Occipital lobe (tissue), 2 donors: ENCODE measurements around the gene TUNAR. TPM values are rescaled to one million over a fixed set of nuclear protein-coding genes. Genes with fewer than 3 reads are reported as not detected.

Experiments used
- DNase-seq: peaks from one replicate; lab custom pipeline; 2025; lab: John Stamatoyannopoulos, UW
- total RNA-seq: library from RNA; depleted of rRNA; stranded (reverse); fragments of >200 nt; gene quantifications from one replicate; pipeline ENCODE4 v1.2.3, GENCODE V29; 2014

The TUNAR gene
- total RNA-seq, 1 donor from 2014 or later = 5.8 TPM

DNA sequence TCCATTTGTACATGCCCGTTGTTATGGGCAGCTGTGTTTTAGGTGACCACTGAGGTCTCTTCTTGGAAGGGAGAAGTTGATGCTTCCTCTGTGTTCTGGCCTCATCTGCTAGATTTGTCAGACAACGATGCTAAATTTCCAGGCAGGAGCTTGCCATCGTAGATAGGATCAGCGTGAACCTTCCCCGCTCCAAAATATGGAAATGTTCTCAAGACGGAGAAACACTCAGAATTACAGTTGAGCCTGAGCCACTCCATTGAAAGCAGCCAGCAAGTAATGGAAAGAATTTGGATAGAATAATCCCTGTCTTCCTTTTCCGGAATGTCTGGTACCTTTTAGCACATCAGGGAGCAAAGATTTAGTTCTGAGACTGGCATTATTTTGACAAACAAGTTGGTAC, 34.8 kb downstream of the TUNAR start:
- no peak for DNase-seq

DNA sequence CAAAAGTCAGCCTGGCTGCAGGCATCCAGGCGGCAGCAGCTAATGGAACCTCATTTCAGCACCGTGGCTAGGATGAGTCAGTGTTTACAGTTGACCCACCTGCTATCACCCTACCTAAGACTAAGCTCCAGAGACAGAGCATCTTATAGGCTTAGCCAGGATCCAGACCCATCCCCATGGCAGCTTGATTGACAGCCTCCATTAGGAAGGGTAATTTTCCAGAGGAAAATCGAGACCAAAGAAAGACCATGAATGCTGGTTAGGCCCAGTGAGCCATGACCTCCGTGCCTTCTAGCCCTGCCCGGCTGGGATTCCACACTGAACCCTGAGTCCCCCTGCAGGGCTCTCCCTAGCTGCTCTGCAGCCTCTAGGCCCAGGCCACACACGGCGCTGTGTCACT, 38.7 kb downstream of the TUNAR start:
- no peak for DNase-seq

DNA sequence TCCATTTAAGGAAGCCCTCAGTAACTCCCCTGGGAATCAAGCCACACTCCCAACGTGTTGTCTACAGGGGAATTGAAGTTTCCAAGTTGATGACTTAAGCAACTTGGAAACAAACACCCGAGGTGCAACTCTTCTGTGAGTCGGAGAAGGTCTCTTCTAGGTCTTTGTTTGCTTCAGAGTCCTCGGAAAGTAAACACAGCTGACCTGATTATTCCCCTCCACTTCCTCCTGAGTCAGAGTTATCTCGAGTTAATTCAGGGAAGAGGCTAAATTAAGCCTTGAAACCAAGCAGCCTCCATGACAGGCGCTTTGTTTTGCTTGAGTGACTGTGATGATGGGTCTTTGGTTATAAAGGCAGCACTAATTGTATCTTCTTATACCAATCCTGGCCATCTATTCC, 41.8 kb downstream of the TUNAR start:
- no peak for DNase-seq

DNA sequence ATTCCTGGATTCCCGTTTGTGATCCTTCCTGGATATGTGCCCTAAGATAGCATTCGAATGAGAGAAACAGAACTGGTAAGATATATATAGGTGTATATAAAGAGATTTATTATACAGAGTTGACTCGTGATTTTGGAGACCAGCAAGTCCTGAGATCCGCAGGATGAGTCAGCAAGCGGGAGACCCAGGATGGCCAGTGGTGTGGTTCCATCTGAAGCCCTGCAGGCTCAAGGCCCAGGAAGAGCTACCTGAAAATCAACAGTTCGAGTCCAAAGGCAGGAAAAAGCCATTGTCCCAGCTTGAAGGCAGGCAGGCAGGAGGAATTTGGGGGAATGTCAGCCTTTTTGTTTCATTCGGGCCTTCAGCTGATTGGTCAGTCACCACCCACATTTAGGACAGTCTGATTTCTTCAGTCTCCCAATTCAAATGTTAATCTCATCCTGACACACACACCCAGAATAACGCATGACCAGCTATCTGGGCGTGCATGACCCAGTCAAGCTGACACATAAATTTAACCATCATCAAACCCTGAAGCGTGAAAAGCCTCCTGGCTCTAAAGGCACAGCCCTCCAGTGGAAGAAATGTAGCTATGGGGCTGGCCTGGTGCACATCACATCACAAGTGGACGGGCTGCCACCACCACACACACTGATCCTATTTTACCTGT, 44.3 kb downstream of the TUNAR start:
- no peak for DNase-seq

DNA sequence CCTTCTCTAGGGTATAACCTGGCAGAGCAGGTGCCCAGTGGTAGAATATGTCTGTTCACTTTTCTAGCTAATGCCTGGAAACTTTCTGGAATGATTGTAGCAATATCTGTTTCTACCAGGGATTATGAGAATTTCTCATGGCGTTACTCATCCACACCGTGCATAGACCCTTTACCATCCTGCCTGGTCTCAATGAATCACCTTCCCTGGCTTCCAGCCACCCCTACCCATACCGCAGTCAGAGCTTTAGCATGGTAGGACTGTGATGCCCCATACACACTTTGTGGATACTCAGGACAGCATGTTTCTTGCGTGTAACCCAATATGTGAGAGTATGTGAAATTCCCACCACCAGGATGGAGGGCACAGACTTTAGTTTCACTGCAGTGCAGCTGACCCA, 45.4 kb downstream of the TUNAR start:
- no peak for DNase-seq

DNA sequence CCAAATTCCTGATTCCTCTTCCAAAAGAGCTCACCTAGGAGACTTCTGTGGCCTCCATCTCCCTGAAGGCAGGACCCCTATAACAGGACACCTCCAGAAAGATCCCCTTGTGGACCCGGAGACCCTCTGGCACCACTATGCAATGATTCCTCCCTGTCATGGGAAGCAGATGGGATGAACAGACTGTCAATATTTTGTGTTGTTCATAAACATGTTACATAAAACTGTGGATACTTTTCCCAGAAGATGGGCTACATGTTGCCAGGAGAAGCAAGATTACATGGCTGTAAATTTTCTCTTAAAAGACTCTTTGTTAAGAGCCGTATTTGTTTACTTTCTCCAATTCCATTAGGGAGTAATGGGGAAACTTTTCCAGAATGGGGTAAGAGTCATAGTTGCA, 52.1 kb downstream of the TUNAR start:
- no peak for DNase-seq

DNA sequence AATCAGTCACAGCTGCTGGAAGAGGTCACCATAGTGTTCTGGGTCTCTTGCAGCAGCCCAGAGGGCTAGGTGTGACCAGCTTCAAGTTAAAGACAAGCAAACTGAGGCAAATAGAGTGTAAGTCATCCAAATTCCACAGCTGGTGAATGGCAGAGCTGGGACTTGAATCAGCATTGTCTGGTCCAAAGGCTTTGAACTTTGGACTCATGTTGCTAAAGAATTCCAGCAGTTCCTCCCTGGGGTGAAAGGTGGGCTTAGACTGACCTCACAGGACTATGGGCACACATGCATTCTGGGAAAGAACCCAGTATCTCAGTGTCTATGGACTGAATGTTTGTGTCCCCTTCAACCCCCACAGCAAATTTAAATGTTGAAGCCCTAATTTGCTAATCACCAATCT, 54.8 kb downstream of the TUNAR start:
- no peak for DNase-seq

DNA sequence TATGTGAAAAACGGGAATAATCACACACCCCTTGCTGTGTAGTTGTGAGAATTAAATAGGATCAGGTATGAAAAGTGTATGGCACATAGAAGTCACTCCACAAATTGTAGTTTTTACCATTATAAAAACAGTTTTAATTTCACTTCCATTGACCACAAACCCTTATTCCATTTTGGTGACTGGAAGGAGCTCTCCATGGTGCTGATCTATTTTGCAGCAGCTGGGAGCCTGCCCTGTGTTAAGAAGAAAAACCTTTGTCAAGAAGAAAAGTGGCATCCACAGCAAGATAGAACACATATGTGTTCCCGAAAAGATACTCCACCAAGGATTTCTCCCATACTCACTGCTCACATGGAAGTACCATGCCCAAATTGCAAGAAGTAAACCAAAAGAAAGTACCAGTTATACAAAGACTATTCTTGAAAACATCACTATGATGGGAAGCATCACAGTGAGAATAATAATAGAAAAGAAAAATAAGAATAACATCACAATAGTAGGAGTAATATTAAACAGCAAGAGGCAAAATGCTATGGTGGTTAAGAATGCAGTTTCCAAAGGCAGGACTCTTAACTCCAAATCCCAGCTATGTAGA, 58.7 kb downstream of the TUNAR start:
- no peak for DNase-seq

DNA sequence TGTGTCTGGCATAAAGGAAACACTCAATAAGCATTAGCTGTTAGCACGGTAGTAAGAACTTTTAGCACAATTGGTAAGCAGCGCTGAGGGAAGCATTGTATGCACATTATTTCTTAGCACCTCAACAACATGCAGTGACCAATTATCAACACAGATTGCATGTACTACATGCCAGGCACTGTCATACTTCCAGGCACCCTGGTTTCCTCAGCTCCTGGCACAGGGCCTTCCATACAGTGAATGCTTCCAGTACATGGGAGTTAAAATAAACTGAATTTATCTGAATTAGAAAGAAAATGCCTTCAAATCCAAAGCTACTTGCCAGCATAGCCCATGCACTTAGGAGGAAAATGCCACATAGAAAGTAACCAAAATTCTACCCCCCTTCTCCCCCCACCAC, 59.4 kb downstream of the TUNAR start:
- no peak for DNase-seq

DNA sequence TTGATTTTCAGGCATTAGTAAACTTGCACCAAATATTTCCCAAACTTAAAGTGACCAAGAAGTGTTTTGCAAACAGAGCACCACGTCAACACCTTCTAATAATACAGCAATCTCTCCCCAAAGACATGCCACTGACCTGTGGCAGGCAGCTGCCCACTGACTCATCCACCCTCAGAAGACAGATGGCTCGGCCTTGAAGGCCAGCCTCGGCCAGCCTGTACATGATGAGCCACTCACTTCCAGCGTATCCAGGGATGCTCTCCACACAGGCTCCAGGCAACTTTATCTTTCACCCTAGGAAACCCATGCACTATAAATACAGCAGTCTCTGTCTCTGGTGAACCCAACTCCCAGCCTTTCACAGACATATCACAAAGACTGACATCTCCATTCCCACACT, 62.7 kb downstream of the TUNAR start:
- DNase-seq = no peak

DNA sequence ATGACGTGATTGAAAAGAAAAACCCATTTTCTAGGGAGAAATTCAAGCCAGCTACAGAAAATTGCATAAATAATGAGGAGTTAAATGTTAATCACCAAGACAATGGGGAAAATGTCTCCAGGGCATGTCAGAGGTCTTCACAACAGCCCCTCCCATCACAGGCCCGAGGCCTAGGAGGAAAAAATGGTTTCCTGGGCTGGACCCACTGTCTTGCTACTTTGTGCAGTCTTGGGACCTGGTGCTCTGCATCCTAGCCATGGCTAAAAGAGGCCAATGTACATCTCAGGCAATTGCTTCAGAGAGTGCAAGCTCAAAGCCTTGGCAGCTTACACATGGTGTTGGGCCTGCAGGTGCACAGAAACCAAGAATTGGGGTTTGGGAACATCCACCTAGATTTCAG, 65.3 kb downstream of the TUNAR start:
- no peak for DNase-seq

DNA sequence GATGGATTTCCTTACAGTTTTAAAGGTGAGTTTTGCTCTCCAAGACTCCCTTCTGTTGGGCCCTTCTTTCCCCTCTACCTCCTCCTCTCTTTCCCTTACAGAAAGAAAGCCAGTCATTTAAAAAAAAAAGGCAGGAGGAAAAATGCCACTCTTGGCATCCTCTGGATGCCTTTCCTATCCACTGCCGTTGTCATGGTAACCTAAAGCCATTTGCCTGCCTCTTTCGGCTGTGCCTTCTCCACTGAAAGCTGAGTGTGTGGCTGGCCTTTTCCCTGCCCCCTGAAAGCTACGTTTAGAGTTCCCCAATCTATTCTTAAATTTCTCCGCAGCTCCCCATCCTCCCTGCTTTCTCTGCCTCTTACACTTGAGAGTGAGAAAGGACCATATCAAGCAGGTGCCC, 67.1 kb downstream of the TUNAR start:
- peak; percentile 14 for DNase-seq

DNA sequence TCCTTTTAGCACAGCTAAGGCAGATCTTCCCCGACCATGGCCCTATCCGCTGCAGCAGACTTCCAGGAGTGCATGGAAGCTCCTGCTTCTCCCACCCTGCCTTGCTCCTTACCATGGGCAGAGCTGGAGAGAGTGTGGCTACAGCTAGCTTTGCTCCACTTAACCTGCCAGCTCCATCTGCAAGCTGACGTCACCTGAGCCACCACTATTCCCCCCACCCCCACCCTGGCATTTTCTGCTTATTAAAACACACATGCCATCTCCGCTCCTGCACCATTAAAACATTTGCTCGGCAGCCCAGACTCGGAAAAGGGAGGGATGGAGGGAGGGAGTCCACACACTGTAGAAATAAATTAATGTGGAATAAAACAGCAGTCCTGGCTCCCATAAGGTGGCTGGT, 67.8 kb downstream of the TUNAR start:
- DNase-seq = no peak

DNA sequence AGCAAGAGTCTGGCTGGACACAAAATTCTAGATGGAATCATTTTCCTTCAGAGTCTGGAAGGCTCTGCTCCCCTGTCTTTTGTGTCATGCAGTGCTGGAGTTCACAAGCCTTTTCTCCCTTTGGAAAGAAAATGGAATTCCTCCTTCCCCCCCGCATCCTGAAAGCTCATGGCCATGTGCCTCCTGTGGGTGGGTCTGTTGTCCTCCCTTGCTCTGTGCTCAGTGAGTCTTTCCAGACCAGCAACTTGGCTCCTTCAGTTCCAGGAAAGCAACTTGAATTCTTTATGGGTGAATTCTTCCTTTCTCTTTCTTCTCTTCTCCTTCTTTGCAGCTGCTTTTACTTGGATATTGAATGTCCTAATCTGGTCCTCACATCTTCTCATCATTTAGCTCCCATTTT, 70.2 kb downstream of the TUNAR start:
- no peak for DNase-seq

DNA sequence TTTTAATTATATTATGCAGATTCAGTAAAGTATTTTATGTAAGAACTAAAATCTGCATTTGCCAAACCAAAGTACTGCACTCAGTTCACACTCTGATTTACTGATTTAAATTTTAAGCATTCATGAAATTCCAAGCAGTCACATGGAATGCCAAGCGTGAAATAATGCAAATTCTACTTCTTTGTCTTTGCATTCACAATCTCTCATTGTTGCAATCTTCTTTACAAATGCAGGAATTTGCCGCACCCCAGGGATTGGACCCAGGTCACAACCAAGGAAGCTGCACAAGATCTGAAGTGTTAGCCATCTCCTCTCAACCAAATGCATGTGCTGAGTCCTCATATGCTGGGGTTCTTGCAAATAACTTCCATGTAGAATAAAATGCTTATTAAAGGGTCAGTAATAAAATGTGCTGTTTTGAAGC, 71.9 kb downstream of the TUNAR start:
- no peak for DNase-seq

DNA sequence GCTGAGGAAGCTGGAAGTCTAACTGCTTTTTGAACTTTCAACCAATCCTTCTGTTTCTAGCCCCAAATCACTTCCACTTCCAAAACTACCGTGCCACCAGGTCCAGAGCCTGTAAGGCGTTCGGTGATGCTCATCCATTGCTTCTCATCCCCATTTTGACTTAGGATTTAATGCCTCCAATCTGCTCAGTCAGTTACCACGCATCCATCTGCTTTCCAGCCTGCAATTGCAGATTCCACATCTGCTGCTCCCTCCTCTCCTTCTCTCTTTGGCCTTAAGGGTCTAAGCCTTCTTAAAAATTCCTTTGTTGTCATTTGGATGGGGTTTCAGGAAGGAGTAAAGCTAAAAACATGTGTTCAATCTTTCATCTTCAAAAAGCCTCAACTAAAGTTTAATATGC, 74.7 kb downstream of the TUNAR start:
- DNase-seq = no peak

DNA sequence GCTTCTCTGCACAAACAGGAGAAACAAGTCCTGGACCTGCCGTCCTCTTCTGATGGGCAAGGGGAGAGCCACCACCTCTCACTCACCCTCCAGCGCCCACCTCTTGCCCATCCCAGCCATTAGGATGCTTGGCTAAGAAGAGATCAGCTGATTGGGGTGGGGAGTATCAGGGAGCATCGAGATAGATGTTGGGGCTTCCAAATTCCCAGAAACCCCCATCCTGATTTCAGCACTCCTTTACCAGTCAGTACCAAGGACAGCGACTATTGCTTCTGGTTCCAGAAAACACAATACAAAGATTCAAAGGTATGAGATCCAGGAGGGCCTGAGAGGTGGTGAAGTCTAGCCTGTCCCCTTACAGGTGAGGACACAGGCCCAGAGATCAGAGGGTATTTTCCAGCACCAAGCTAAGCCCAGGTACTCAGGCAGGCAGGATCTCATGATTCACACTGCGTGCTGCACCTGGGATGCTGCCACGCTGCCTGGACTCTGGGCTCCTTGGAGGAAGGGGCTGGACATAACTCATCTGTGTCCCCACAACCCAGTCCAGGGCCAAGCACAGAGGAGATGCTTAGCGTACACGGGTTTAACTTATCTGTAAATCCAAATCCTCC, 76.6 kb downstream of the TUNAR start:
- no peak for DNase-seq

DNA sequence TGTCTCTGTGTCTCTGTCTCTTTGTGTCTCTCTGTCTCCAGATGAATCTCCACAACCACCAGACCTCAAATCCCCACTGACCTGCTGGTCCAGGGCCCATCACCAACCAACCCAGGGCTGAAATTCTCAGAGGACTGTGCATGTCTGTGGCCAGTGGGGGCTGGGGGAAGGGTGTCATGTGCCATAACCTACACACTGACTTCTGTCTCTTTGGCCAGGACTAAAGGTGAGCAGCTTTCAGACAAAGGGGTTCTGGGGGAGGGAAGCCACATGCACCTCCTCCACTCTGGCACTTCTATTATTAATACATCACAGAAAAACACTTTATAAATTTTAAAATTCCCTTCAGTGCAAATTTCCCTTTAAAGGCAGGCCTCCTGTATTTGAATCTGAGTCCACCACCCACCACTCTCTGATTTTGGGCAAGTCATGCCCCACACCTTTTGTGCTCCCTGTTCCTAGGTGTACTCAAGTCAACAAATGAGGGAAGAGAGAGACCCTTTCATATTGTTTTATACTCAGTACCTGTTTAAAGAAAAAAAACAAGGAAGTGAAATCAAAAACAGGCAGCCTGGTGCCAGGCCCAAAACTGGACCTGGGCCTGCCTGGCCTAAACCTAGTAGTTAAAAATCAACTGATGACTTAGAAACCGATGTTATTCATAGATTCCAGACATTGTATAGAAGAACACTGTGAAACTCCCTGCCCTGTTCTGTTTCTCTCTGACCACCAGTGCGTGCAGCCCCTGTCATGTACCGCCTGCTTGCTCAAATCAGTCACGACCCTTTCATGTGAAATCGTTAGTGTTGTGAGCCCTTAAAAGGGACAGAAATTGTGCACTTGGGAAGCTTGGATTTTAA, 80.2 kb downstream of the TUNAR start:
- DNase-seq = no peak

DNA sequence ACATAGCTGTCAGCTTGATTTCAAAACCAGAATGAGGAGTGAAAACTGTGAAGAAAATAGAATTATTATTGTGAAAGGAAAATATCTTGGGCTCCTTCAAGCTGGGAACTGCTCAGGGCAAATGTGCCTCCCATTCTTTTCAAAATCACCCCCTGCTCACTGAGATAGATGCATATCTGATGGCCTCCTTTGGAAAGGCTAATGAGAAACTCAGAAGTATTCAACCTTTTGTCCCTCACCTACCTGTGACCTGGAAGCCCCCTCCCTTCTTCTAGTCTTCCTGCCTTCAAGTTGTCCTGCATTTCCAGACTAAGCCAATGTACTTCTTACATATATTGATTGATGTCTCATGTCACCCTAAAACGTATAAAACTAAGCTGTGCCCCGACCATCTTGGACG, 81.5 kb downstream of the TUNAR start:
- DNase-seq = no peak

DNA sequence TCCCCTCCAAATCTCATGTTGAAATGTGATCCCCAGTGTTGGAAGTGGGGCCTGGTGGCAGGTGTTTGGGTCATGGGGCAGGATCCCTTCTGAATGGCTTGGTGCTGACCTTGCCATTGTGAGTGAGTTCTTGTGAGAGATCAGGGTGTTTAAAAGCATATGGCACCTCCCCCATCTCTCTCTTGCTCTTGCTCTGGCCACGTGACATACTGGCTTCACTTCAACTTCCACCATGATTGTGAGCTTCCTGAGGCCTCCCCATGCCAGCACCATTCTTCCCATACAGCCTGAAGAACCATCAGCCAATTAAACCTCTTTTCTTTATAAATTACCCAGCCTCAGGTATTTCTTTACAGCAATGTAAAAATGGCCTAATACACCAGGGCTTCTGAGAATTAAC, 82.7 kb downstream of the TUNAR start:
- no peak for DNase-seq

DNA sequence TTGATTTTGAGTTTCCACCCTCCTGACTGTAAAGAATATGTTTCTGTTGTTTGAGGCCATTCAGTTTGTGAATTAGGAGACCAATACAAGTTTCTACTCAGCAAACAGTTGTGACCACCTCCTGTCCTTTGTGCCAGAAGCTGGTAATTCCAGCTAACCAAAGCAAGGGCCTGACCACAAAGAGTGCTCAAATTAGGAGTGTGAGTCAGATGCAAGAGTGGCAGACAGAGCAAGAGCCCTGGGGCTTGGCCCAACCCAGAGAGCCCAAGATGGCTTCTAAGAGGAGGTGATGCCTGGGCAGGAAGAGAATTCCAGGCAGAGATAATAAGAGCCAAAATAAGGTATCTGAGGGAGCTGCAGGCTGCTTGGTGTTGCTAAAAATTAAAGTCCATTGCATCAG, 84.8 kb downstream of the TUNAR start:
- DNase-seq = no peak

DNA sequence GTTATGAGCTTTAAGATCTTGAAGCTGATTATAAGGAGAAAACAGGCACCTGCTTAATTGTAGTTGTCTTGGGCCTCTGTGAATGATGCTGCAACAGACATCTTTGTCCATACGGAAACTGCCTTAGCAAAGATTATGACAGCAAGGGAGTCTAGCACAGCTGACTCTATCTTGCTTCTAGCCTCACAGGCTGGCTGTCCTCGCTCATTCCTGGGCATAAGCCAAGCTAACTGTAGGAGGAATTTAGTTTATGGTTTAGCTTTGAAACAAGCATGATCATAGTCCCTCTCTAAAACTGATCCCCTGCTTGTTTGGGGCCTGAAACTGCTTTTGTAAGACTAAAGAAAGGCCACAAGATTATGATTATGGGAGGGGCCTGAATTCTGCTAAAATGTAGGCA, 88.3 kb downstream of the TUNAR start:
- DNase-seq = peak; percentile 3
